Tibial nerve (tissue), 4 donors: ENCODE measurements around the gene ATXN7L1. TPM values are rescaled to one million over a fixed set of nuclear protein-coding genes. Genes with fewer than 3 reads are reported as not detected.
"Not testable (repeated sequence)": the region's sequence is repeated elsewhere in the genome, so short reads cannot be mapped to it uniquely, and the experiment has no call there.

ENCODE experiments used
- DNase-seq, 2 donors: peaks; one replicate each; pipeline ENCODE4 v3.0.0-alpha.2; 2019; ENCODE audit warnings: low spot score in 2 of 2
- H3K27ac ChIP-seq, 4 donors: fragments of 200-600 bp; sonication (generic) in 3 of 4; one replicate each; pipeline ENCODE4 v1.5.1; 2017 to 2019; ENCODE audit warnings: mild to moderate bottlenecking in 1 of 4
- H3K27me3 ChIP-seq, 2 donors: fragments of 200-600 bp; sonication (generic) in 1 of 2; one replicate each; pipeline versions ENCODE4 v1.5.1 to v1.6.0; 2017 to 2019
- H3K36me3 ChIP-seq, 3 donors: fragments of 200-600 bp; sonication (generic); one replicate each; pipeline ENCODE4 v1.5.1; 2018 to 2019
- H3K4me1 ChIP-seq, 4 donors: fragments of 200-600 bp; sonication (generic) in 3 of 4; one replicate each; pipeline ENCODE4 v1.5.1; 2017 to 2019
- H3K4me3 ChIP-seq, 4 donors: fragments of 200-600 bp; sonication (generic) in 3 of 4; one replicate each; pipeline ENCODE4 v1.5.1; 2017 to 2019; ENCODE audit warnings: mild to moderate bottlenecking in 1 of 4, moderate library complexity in 1 of 4
- H3K9me3 ChIP-seq, 4 donors: fragments of 200-600 bp; sonication (generic) in 3 of 4; one replicate each; pipeline ENCODE4 v1.5.1; 2017 to 2019
- CTCF ChIP-seq, 5 experiments: fragments of 200-600 bp in 3 of 5; fragments of 450-650 bp in 2 of 5; sonication (generic) in 3 of 5; IDR thresholded peaks; one replicate each; pipeline ENCODE4 v1.5.1; 2016 to 2019; ENCODE audit warnings: antibody characterized with exemption in 5 of 5, mild to moderate bottlenecking in 3 of 5, moderate library complexity in 2 of 5
- EP300 ChIP-seq, 2 donors: sonication (generic); formaldehyde crosslinking; IDR thresholded peaks; one replicate each; pipeline ENCODE4 v1.6.1; 2017; ENCODE audit warnings: antibody characterized with exemption in 2 of 2, mild to moderate bottlenecking in 1 of 2
- POLR2A ChIP-seq, 2 donors: fragments of 450-650 bp; IDR thresholded peaks; one replicate each; pipeline ENCODE4 v1.6.1; 2017; ENCODE audit warnings: antibody characterized with exemption in 2 of 2, mild to moderate bottlenecking in 2 of 2, moderate library complexity in 2 of 2
- WGBS, 2 donors: methylation state at CpG; one replicate each; pipeline ENCODE4 v1.1.5; 2018; 5-methylcytosine and 5-hydroxymethylcytosine counted together
- total RNA-seq, 4 donors: library from RNA; depleted of rRNA; stranded (reverse); fragments of >200 nt; gene quantifications; one replicate each; pipeline ENCODE4 v1.1.0, GENCODE V29; 2016

ATXN7L1 gene
- total RNA-seq, 4 donors from 2014 or later: 14.6 to 22.5 (median 19.1) TPM

GRCh38 chr7:105846404-105846803 is 30.0 kb downstream of the ATXN7L1 start:
- Histone ChIP-seq H3K36me3 (no peaks in the 10 kb centered on the region), H3K27me3 (no peaks in the 10 kb centered on the region), H3K4me3 (no peak overlapping the region), H3K4me1 (peaks cover 0 to 12% (median 0%) of the 10 kb centered on the region in 4 donors), H3K27ac (no peak overlapping the region), H3K9me3 (no peaks in the 10 kb centered on the region)
- no peak for DNase-seq
- TF ChIP-seq CTCF (IDR thresholded peaks at IDR 0.05) (no peak), POLR2A (IDR thresholded peaks at IDR 0.05) (no peak), EP300 (IDR thresholded peaks at IDR 0.05) (no peak)
- 96 to 100% methylated on average over 1 of the region's 1 CpG for WGBS, 2 donors

- H3K27ac ChIP-seq, DNase-seq, H3K27me3 ChIP-seq, H3K36me3 ChIP-seq, H3K9me3 ChIP-seq, H3K4me3 ChIP-seq: not testable (repeated sequence)
- 93 to 99% methylated on average over 5 of the region's 5 CpGs for WGBS, 2 donors
- peaks cover 0 to 12% (median 0%) of the 10 kb centered on the region in 4 donors for H3K4me1 ChIP-seq
These were observed 31.7 kb downstream of the ATXN7L1 start for GRCh38 chr7:105844681-105845080.

GRCh38 chr7:105841866-105842265 is 34.5 kb downstream of the ATXN7L1 start:
- no peak overlapping the region for H3K4me3 ChIP-seq
- peaks cover 0 to 29% (median 10%) of the 10 kb centered on the region in 4 donors for H3K4me1 ChIP-seq
- WGBS, 2 donors: 79 to 92% methylated on average over 3 of the region's 3 CpGs
- no peaks in the 10 kb centered on the region for H3K9me3 ChIP-seq
- TF ChIP-seq POLR2A (IDR thresholded peaks at IDR 0.05): no peak
- TF ChIP-seq CTCF (IDR thresholded peaks at IDR 0.05): no peak
- TF ChIP-seq EP300 (IDR thresholded peaks at IDR 0.05): no peak
- H3K27ac ChIP-seq: no peak overlapping the region
- H3K36me3 ChIP-seq: no peaks in the 10 kb centered on the region
- no peaks in the 10 kb centered on the region for H3K27me3 ChIP-seq
- DNase-seq: no peak

- H3K36me3 ChIP-seq: no peaks in the 10 kb centered on the region
- H3K4me1 ChIP-seq: peaks cover 0 to 29% (median 10%) of the 10 kb centered on the region in 4 donors
- no peaks in the 10 kb centered on the region for H3K27me3 ChIP-seq
- TF ChIP-seq EP300 (IDR thresholded peaks at IDR 0.05) (no peak), POLR2A (IDR thresholded peaks at IDR 0.05) (no peak), CTCF (IDR thresholded peaks at IDR 0.05) (no peak)
- H3K4me3 ChIP-seq: no peak overlapping the region
- H3K9me3 ChIP-seq: no peaks in the 10 kb centered on the region
- no peak for DNase-seq
- no peak overlapping the region for H3K27ac ChIP-seq
- WGBS, 2 donors: 87 to 89% methylated on average over 8 of the region's 8 CpGs
These were observed 35.2 kb downstream of the ATXN7L1 start for GRCh38 chr7:105840981-105841749.

- 66 to 67% methylated on average over 2 of the region's 2 CpGs for WGBS, 2 donors
- peaks cover 0 to 29% (median 10%) of the 10 kb centered on the region in 4 donors for H3K4me1 ChIP-seq
These were observed 37.1 kb downstream of the ATXN7L1 start for GRCh38 chr7:105839266-105839665.

More at GRCh38 chr7:105839266-105839665, 37.1 kb downstream of the ATXN7L1 start:
- no peaks in the 10 kb centered on the region for H3K36me3 ChIP-seq
- H3K4me3 ChIP-seq: no peak overlapping the region
- DNase-seq: no peak
- no peaks in the 10 kb centered on the region for H3K9me3 ChIP-seq
- peak overlapping the region in 1 of 4 donors; percentile 32 for H3K27ac ChIP-seq
- H3K27me3 ChIP-seq: no peaks in the 10 kb centered on the region
- TF ChIP-seq EP300 (IDR thresholded peaks at IDR 0.05): no peak
- TF ChIP-seq CTCF (IDR thresholded peaks at IDR 0.05): no peak
